ENCODE results near the gene ACADSB. TPM values are rescaled to one million over a fixed set of nuclear protein-coding genes. Genes with fewer than 3 reads are reported as not detected.

ACADSB gene
- total and polyA plus RNA-seq, 10 of the 15 experiments (the other 5 are each of a cell fraction or from before 2014, with no cell fraction given) = 10.8 to 24.0 (median 15.0) TPM

GRCh38 chr10:122968698-122969097, 40.1 kb upstream of the ACADSB start:
- no peaks in the 10 kb centered on the region for H3K27me3 ChIP-seq (replicated peaks in 1 of 2; ENCODE audit: control insufficient read depth in 2 of 2, insufficient read depth in 2 of 2, low read length in 1 of 2)
- no peak overlapping the region for H3K4me2 ChIP-seq (ENCODE audit: control insufficient read depth, insufficient read depth)
- ChIA-PET RAD21 (ENCODE audit: unreplicated experiment) (no interaction called here), CTCF (interaction anchor here (1.1 to 1.3 kb wide), 3 partner anchors 11 to 13 kb away, joined by 3 read pairs; partner anchors contain the start of gene PSTK), POLR2A (no interaction called here), SMC1A (ENCODE audit: uncharacterized antibody, unreplicated experiment) (no interaction called here)
- no peaks in the 10 kb centered on the region; the same call in 1 of the 2 replicates for H3K4me1 ChIP-seq (ENCODE audit: control insufficient read depth, insufficient read depth, low read length)
- H3K27ac ChIP-seq (ENCODE audit: control insufficient read depth, insufficient read depth) = no peak overlapping the region
- DNase-seq (ENCODE audit: low read depth, low spot score) (no peak), ATAC-seq (no peak), FAIRE-seq (peak; percentile 13)
- intact Hi-C loops (cut with micrococcal nuclease; ENCODE audit: unreplicated experiment) (no loop called here), in situ Hi-C loops (cut with MboI) (no loop called here)
- WGBS (ENCODE audit: insufficient coverage, insufficient replicate concordance, low lambda C conversion rate, missing lambda C conversion rate) = 10% methylated on average over 3 of the region's 3 CpGs
- no peak overlapping the region for H2AFZ ChIP-seq (ENCODE audit: control insufficient read depth, low read depth, low read length)
- no TSS peak for BruUV-seq (replicated peaks)
- no peaks in the 10 kb centered on the region for H4K20me1 ChIP-seq (ENCODE audit: control insufficient read depth, insufficient read depth)
- TF ChIP-seq RELB (IDR thresholded peaks at IDR 0.05; ENCODE audit: low read depth) (no peak), NFYA (IDR thresholded peaks at IDR 0.05; ENCODE audit: borderline replicate concordance, low read depth, low read length) (no peak), E2F4 (IDR thresholded peaks at IDR 0.05; ENCODE audit: low read depth, low read length) (no peak), POLR2AphosphoS5 (IDR thresholded peaks at IDR 0.05; ENCODE audit: low read length) (no peak), BACH1 (IDR thresholded peaks at IDR 0.05; ENCODE audit: borderline replicate concordance) (no peak), SPI1 (IDR thresholded peaks at IDR 0.05; ENCODE audit: borderline replicate concordance, insufficient read depth, low read depth, low read length) (peak; percentile 52; the same call in 1 of the 2 replicates)
- H3K4me3 ChIP-seq = no peak overlapping the region
- no peaks in the 10 kb centered on the region for H3K36me3 ChIP-seq (ENCODE audit: control insufficient read depth in 2 of 2, insufficient read depth in 2 of 2, low read length in 1 of 2)
- no peaks in the 10 kb centered on the region for H3K79me2 ChIP-seq (ENCODE audit: control insufficient read depth, insufficient read depth, low read length)
- H3K9me3 ChIP-seq (replicated peaks; ENCODE audit: control insufficient read depth, insufficient read depth, low read length) = no peaks in the 10 kb centered on the region; the same call in 2 of the 3 replicates
- H3K9ac ChIP-seq (ENCODE audit: control insufficient read depth, insufficient read depth, low read length) = no peak overlapping the region
